GM18873 (cell line): Measurements from ENCODE around the gene HIF3A.
"Not testable (repeated sequence)": the region's sequence is repeated elsewhere in the genome, so short reads cannot be mapped to it uniquely, and the experiment has no call there.

ENCODE experiments used
- ATAC-seq: cut with Tn5 transposase; IDR thresholded peaks from one replicate; pipeline ENCODE4 v1.9.1; 2021; ENCODE audit warnings: mild to moderate bottlenecking, moderate library complexity, moderate number of reproducible peaks; ENCODE audit not compliant: unreplicated experiment, low FRiP score

Gene HIF3A

DNA sequence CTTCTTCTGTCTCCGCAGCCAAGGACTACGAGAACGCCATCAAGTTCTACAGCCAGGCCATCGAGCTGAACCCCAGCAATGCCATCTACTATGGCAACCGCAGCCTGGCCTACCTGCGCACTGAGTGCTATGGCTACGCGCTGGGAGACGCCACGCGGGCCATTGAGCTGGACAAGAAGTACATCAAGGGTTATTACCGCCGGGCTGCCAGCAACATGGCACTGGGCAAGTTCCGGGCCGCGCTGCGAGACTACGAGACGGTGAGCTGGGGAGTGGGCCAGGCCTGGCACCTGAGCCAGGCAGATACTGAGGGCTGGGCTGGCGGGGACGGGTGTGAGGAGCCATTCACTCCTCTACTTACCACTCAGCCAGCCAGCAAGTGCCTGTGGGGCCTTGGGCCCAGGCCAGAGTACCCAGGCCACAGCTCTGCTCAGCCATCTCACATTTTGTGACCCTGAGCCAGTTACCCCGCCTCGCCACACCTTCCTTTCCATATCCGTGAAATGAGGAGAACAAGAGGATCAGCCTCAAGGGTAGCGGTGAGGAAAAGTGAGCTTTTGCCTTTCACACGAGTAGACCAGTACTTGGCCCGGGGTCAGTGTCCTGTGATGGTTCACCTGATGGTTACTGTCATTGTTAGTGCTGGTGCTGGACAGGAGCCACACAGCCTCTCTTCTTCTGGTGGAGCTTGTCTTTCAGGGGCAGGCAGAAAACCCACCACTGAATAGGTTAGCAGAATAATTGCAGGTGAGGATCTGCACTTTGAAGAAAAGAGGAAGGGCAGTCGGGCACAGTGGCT lies 57.1 kb downstream of the HIF3A start:
- no peak for ATAC-seq

DNA sequence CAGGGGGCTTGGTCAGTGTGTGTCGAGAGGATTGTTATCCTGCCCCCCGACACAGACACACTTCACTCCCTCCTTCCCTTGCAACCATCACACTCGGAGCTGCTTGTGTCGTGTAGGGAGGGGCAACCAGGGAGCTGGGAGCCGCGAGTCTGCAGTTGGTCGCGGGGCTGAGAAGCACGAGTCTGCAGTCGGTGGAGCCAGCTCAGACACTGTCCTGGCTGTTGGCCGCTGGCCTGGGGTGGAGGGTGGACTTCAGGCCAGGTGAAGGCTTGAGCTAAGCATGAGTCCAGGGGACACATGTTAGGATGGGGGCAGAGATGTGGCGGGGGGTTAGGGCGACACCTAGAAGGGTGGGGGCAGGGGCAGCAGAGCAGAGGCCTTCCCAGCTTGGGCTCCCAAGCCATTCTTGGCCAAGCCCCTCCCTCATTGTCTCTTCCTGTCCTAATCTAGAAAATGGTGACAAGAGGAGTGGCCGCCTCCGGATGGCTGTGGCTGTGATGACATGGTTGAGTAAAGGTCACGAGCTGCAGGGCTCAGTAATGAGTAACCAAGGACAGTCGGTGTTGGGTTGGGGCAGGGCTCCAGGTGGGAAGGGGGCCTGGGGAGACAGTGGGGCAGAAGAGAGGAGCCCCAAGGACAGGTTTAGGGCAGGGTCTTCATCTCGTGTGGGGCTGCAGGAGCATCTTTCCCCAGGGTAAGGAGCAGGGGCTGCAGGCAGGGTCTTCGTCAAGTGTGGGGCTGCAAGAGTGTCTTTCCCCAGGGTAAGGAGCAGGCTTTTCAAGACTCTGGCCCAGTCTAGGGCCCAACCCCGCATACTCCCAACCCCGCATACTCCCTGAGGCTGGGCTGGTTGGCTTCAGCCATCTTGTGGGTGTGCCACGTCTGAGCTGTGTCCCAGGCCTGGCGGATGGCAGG lies 58.6 kb downstream of the HIF3A start:
- no peak for ATAC-seq

DNA sequence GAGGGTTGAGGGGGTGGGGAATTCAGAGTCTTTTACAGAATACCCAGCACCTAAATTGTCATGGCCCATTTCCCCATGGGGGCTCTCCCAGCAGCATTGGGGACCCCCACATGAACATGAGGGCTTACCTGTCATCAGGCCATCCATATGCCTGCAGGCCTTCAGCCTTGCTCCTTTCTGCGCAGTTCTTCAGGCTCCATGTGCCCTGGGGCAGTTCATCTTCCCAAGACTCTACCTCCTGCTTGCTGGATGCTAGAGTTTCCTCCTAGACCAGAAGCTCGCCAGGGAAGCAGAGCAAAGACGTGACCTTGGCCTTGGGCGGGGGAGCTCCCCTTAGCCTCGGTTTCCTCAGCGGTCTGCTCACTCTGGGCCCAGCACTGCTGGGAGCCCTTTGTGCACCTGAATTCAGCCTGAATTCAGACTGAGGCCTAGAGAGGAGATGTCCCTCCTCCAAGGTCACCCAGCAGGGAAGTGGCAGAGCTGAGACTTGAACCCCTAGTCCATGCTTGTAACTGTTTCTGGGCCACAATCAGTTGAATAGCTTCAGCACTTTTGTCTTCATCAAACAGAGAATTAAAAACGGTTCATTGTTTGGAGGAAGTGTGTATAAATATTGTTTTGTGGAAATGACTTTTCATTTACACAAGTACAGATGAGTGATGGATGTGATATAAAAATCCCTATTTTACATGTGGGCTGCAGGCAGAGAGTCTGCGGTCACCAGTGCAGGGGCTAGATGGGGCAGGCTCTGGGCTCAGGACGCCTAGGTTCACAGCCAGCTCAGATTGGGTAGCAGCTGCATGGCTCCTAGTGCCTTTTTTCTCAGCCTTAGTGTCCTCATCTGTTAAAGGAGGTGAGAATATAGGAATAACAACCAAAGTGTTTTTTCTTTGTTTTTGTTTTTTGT lies 59.6 kb downstream of the HIF3A start:
- ATAC-seq, result no peak

DNA sequence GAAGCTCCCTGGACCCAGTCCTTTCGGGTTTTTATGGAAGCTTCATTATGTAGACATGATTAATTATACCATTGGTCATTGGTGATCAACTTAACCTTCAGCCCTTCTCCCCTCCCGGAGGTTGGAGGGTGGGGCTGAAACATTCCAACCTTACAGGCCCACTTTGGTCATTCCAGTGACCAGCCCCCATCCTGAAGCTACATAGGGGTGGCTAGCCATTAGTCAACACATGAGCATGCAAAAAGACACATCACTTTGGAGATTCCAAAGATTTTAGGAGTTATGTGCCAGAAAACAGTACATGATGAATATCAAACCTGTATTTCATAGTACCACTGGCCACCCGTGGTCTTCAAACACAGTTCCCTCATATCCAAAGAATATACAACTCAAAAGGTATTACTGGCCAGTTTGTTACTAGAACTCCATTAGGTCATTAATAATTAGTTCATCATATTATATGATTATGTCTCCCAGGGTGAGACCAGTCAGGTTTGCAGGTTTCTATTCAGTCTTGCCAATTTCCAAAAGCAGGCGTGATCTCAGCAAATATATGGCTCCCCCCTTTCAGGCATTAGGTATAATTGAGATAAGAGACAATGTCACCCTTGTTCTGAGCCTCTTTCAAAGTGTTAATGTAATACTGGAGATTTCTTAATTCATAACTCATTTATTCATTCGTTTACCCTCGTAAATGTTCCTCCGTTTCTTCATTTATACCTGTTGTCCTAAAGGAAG lies 61.2 kb downstream of the HIF3A start:
- no peak for ATAC-seq

DNA sequence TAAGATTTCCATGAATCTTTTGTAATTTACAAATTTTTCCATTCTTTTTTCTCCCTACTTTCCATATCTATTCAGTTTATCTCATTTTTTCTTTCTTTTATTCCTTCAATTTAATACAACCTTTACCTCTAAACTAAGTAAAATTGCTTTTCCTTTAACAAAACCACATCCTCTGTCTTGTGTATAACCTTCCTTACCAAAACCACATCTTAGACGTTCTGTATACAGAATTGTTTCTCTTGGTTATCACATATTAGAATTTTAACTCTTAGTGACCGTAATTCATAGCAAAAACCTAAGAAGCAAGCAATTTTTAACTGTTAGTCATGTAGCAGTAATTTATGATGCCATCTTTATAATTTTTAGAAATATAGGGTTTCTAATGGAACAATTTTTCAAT lies 65.1 kb downstream of the HIF3A start:
- ATAC-seq, result no peak

DNA sequence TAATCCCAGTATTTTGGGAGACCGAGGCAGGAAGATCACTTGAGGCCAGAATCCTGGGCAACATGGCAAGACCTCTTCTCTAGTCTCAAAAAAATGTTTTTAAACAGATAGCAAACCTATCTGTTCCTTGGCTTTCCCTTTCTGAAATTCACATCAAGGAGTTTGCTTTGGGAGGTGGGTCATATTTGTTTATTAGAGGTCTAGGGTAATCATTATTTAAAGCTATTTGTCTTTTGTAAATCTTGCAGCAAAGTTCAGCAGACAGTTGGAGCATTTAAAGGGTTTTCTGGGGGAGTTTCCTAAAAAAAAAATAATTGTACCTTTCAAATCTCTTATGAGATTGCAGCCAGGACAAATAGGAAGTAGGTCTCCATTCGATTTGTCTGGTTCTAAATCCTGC lies 67.5 kb downstream of the HIF3A start:
- ATAC-seq, result no peak

DNA sequence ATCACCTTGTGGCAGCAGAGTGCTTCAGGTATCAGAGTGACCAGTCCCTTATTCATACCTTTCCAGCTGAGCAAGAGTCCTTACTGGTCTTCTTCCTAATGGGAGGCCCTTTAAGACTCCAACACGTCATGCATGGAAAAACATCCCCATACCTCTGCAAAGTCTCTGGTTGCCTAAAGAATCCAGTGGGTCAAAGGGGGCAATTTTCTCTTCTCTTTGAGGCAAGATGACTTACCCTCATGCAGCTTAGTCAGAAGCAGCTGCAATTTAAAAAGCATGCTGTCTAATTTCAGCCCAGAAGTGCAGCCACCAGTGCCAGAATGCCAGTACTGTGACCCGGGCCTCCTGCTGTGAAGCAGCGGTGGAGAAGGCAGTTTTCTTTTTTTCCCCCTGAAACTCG lies 68.7 kb downstream of the HIF3A start:
- ATAC-seq, result no peak

DNA sequence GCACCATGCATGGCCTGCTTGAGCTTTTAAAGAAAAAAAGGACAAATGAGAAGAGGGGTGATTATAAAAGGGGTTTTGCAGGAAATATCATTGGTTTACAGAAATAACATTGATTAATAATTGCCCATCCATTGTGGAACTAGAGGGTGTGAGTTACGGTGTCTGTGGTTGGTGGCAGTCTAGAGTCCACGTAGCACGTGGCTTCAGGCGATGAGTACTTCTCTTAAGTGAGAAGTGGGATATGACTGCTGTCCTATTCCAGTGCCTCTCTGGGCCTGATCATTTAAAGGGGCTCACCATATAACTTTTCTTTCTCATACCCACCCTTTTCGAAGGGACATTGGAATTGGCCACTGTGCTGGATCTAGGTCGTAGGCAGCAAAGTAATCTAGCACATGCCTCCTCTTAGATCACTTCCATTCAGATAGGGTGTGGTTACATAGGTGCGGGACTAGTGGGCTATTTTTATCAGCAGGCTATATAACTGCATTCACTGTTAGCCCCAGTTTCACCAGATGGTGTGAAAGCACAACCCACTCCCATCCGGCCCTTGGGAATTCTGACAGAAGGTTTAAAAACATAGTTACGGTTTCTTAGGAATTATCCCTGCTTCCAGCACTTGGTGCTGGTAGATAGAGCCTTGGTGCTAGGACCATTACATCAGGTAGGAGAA lies 69.9 kb downstream of the HIF3A start:
- no peak for ATAC-seq

DNA sequence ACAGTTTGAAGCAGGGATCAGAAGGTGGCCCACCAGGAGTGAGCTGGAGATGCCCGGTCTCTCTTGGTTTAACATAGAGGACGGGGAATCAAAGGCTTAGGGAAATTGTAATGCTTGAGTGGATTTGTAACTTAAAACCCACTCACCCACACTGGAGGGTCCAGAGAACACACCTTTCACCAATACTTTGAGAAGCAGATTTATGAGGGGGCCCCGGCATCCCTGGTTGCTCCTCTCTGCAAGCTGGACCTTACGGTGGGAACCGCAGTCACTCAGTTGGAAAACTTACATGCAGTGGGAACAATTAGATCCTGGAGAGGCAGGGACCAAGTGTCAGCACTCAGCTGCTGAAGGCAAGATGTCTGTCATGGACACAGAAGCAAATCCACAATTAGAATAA lies 70.6 kb downstream of the HIF3A start:
- no peak for ATAC-seq

DNA sequence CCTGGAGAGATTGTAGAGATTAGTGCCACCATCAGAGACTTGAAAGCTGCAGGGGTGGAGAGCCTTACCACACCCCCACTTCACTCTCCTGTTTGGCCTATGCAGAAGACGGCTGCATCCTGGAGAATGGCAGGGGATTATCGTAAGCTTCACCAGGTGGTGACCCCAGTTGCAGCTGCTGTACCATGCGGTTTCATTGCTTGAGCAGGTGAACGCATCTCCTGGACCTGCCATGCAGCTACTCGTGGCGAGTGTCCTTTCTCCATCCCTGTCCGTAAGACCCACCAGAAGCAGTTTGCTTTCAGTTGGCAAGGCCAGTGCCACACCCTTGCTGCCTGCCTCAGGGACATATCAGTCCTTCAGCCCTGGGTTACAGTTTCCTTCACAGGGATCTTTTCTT lies 71.3 kb downstream of the HIF3A start:
- ATAC-seq, result no peak

DNA sequence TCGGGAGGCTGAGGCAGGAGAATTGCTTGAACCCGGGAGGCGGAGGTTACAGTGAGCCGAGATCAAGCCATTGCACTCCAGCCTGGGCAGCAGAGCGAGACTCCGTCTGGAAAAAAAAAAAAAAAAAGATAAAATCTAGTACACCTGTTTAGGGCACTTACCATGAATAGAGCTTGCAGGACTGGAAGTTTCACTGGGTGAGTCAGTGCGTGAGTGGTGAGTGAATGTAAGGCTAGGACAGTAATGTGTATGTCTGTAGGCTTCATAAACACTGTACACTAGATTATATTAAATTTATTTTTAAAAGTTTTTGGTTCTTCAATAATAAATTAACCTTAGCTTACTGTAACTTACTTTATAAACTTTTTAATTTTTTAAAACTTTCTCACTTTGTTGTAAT lies 73.0 kb downstream of the HIF3A start:
- no peak for ATAC-seq

DNA sequence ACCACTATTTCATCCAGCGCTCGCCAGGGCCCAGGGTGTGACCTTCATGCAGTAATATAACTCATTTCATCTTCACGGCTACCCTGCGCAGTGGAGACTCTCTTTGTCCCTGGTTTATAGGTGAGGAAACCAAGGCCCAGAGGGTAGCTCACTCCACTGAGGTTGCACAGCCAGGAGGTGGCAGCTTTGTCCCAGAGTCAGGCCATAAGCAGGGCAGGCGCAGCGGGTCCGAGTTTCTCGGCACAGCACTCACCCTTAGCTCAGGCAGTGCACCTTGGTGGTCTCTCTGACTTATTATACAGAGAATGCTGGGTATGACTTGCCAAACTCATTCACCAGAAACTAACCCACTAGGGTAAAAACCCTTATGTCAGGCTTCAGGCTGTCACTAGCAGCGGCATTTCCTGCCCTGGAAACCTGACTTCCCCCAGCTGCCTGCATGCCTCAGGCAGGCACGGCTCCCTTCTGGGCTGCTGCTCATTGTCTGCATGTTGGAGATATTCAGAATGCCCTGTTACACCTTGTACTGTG lies 74.6 kb downstream of the HIF3A start:
- ATAC-seq, result no peak

DNA sequence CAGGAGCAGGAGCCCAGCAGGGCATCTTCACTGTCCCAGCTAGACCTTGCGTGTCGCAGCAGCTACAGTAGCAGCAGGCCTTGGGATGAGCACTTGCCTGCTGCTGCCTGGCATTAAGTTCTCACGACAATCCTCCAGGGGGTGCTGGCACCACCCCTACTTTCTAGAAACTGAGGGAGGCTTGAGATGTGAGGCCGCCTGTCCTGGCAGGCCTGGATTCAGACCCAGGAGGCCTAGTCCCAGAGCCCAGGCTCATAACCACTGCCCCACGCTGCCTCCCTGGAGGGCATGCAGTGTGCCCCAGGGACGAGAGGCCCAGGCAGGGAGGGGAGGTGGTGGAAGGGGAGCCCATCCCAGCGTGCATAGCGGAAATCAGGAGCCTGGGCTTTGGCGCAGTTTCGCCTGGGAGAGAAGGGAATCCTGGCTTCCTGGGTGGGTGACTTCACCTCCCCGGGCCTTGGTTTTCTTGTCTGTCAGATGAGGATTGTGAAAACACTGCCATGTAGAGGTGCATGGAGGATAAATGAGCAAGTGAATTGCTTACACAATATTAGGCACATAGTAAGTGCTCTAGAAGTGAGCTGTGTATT lies 76.2 kb downstream of the HIF3A start:
- ATAC-seq, result no peak

DNA sequence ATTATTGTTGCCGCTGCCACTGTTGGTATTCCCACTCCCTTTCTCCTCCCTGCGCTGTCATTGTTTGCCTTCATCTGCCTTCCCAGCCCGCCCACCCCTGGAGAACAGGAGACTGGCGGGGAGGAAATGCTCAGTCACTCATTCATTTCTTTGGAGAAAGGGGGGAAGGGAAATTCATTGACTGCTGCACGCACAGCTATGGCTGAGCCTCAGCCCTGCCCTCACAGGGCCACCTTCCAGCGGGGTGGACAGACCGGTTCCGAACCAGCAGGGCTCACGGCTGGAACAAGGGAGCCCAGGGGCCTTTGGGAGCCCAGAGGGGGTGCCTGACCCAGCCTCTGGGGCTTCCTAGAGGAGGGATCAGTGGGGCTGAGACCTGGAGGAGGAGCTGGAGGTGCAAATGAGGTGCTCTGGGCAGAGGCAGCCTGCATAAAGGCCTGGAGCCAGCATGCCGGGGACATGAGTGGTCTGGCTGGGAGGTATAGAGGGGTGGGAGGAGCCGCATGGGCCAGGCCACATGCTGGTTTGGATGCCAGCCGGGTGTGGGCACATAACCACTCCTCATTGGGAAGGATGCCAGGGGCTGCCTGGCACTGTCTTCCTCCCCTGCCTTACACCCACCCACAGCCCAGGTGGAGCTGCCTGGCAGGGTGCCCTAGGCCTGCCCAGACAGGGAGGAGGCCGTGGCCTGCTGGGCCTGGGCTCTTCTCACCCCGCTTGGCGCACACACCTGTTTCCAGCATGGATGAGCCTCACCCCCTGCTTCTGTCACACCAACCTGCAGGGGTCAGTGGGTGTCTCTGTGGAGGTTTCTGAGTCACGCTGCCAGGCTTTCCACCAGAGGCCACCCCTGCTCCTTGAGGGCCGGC lies 76.9 kb downstream of the HIF3A start:
- no peak for ATAC-seq

DNA sequence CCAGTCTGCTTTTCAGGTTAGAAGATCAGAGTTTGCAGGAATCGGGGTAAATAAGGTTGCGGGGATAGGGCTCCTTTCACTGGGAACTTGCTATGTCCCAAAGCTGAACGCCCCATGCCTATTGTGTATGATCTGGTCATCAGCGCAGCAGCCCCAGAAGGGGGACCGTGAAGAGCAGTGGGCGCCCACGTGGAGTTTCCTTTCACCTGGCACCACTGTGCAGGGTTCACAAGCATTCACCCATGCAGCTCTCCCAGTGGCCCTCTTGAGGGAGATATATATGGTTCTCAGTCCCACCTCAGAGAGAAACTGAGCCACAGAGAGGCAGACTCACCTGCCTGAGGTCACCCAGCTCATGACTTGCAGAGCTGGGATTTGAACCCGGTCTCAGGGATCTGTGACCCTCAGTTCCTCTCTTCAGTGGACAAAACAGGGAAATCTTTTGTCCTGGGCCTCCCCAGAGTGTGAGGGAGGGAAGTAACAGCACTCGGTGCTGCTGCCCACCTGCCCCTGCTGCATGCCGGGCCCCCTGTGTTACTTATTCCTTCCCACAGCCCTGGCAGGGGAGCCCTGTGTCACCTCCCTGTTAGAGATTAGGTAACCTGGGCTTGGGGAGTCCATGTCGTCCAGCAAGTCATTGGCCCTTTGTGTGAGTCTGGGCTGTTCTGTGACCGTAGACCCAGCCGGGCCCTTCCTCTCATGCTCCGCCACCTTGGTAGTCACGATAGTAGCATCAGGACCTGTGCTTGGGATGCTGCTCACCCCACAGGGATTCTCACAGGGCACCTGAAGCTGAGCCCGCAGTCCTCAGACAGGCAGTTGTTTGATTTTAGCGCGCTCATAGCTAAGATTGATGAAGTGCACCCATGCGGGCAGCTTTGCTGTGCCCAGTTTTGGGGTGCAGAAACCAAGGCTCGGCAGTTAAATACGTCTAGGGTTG lies 78.0 kb downstream of the HIF3A start:
- ATAC-seq, result no peak

DNA sequence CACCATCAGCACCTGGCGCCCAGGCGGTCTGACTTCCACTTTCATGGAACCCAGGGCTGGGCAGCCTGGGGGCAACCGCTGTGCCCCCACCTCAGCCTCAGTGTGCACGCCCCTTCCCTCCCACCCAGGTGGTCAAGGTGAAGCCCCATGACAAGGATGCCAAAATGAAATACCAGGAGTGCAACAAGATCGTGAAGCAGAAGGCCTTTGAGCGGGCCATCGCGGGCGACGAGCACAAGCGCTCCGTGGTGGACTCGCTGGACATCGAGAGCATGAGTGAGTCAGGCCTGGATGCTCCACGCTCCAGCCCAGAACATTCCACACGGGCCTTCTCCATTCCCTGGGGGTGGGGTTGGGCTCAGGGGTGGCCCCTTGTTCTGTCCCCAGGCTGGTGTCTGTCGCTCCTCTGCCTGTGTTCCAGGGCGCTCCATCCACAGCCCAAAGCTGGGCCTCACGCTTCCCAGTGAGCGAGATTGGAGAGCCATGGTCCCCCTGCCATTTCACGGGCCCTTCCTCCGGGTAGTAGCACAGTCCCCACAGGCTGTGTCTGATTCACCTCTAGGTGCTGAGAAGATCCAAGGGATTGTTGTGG lies 78.7 kb downstream of the HIF3A start:
- not testable (repeated sequence) for ATAC-seq
